Stimulated activated naive B cell treated with anti-CD40 and anti-IgM and Interleukin-4, amounts not matched to agents 10 μg/mL and 1 μg/mL and 100 μg/mL, for 72 hours (primary cell): Measurements from ENCODE around the gene PCDH9.

Experiments used
- ATAC-seq, 2 donors: fragments of 150-1000 bp; cut with Tn5 transposase; replicated peaks; 2 replicates each; pipeline ENCODE4 v1.10.0; 2021; ENCODE audit warnings: moderate library complexity in 1 of 2
- DNase-seq: peaks from one replicate; pipeline ENCODE4 v3.0.0; 2021
- H3K27ac Mint-ChIP-seq: one replicate; pipeline ENCODE4 v1.8.0; 2022; ENCODE audit warnings: mild to moderate bottlenecking, mixed read lengths
- H3K27me3 Mint-ChIP-seq, 2 donors: one replicate each; pipeline ENCODE4 v1.8.0; 2022; ENCODE audit warnings: mixed read lengths in 2 of 2
- H3K36me3 Mint-ChIP-seq, 2 donors: one replicate each; pipeline ENCODE4 v1.8.0; 2022; ENCODE audit warnings: mixed read lengths in 2 of 2, mild to moderate bottlenecking in 1 of 2
- H3K4me1 Mint-ChIP-seq, 2 donors: one replicate each; pipeline ENCODE4 v1.8.0; 2022; ENCODE audit warnings: mixed read lengths in 2 of 2, mild to moderate bottlenecking in 1 of 2
- H3K4me3 Mint-ChIP-seq, 2 donors: one replicate each; pipeline ENCODE4 v1.8.0; 2022; ENCODE audit warnings: mild to moderate bottlenecking in 2 of 2, mixed read lengths in 2 of 2, moderate library complexity in 1 of 2
- H3K9me3 Mint-ChIP-seq, 2 donors: one replicate each; pipeline ENCODE4 v1.8.0; 2022; ENCODE audit warnings: mixed read lengths in 2 of 2, mild to moderate bottlenecking in 1 of 2

The PCDH9 gene

DNA sequence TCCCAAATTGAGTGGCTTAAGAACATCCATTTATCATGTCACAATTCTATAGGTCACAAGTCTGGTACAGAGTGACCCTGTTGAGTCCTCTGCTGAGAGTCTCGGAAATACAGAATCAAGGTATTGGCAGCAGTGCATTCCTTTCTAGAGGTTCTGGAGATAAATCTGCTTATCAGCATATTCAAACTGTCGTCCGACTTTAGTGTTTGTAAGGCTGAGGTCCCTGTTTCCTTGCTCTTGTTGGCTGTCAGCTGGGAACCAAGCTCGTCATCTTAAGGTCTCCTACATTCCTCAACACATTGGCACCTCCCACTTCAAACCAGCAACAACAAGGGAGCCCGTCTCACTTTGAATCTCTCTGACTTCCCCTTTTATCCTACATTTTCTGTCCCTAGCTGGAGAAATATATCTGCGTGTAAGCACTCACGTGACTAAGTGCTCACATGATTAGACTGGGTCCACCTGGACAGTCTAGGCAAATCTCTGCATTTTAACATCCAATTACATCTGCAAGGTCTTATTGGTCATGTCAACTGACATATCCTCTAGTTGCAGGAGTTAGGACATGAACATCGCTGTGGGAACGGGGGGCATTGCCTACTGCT is 886.8 kb downstream of the PCDH9 start:
- no peak overlapping the region for H3K27ac Mint-ChIP-seq
- no peaks in the 10 kb centered on the region for H3K4me1 Mint-ChIP-seq
- H3K27me3 Mint-ChIP-seq = no peaks in the 10 kb centered on the region
- H3K4me3 Mint-ChIP-seq = no peak overlapping the region
- ATAC-seq (no peak), DNase-seq (no peak)
- no peaks in the 10 kb centered on the region for H3K9me3 Mint-ChIP-seq
- H3K36me3 Mint-ChIP-seq = no peaks in the 10 kb centered on the region

DNA sequence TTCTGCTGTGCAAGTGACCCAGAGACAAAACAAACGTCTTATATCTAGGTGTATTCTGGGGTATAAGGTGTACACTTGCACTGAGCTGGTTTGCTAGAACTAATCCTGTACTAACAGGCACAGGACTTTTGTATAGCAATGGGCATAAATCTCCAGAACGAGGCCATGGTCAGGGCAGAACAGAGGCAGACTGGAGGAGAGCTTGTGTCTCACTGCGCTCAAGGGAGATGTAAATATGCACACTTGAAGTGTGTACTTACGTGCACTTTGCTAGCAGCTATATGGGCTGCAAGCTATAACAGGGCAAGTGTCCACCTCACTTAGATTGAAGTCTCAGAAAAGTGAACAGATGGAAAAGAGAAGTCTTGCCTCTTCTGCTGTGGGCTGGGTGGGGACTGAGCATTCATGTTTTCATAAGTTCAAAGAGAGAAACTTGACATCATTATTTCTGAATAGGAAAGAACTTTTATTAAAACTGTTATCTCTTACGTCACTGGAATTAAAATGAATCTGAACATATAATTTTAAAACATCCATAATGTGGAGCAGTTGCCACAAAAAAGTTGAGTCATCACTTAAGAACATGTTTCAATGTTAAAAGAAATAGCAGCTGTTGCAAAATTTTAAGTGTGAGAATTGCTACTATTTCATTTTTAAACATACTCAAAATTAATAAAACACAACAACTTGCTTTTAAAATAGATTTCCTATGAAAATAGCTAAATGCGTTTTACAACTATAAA is 888.3 kb downstream of the PCDH9 start:
- no peaks in the 10 kb centered on the region for H3K9me3 Mint-ChIP-seq
- DNase-seq = no peak
- H3K27me3 Mint-ChIP-seq = no peaks in the 10 kb centered on the region

DNA sequence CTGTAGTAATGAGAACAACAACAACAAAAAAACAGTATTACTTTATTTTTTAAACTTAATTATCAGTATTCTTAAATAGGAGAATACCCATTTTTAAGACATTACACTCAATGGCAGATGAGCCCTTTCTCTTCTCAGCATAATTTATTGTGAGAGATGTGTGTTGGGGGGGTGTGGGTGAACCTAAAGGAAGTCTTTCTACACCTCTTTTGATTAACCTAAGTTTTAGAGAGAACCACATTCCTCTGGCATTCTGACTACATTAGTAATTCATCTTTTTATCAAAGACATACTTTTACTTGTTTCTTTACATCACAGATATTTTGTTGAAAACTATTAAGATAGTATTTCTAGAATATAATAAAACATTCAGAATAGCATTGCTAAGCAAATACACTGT is 890.9 kb downstream of the PCDH9 start:
- Mint-ChIP-seq H3K4me1 (peaks cover 0 to 2% of the 10 kb centered on the region in 2 donors), H3K27ac (no peak overlapping the region), H3K9me3 (no peaks in the 10 kb centered on the region), H3K27me3 (no peaks in the 10 kb centered on the region), H3K4me3 (no peak overlapping the region), H3K36me3 (no peaks in the 10 kb centered on the region)
- ATAC-seq (no peak), DNase-seq (no peak)

More for the DNA sequence above, 888.3 kb downstream of the PCDH9 start:
- H3K36me3 Mint-ChIP-seq = no peaks in the 10 kb centered on the region
- H3K4me1 Mint-ChIP-seq = no peaks in the 10 kb centered on the region
- no peak overlapping the region for H3K4me3 Mint-ChIP-seq
- H3K27ac Mint-ChIP-seq = no peak overlapping the region
- ATAC-seq = no peak

DNA sequence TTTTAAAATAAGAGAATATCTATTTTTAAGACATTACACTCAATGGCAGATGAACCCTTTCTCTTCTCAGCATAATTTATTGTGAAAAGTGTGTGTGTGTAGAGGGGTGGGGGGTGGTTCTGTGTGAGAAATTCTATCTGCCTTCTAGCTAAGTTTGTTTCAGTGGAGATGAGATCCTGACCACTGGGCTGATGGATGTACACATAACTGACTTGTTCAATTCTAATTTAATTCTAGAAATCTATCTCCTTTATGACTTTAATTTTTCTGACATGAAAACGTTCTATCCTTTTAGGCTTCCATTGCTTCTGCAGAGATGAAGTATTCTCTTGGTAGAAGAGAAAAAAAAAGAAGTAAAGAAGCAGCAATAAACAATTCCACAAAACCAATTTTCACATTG is 891.6 kb downstream of the PCDH9 start:
- H3K9me3 Mint-ChIP-seq = no peaks in the 10 kb centered on the region
- ATAC-seq (no peak), DNase-seq (no peak)
- H3K36me3 Mint-ChIP-seq = no peaks in the 10 kb centered on the region
- no peak overlapping the region for H3K27ac Mint-ChIP-seq
- no peak overlapping the region for H3K4me3 Mint-ChIP-seq
- H3K27me3 Mint-ChIP-seq = no peaks in the 10 kb centered on the region
- peaks cover 0 to 2% of the 10 kb centered on the region in 2 donors for H3K4me1 Mint-ChIP-seq

DNA sequence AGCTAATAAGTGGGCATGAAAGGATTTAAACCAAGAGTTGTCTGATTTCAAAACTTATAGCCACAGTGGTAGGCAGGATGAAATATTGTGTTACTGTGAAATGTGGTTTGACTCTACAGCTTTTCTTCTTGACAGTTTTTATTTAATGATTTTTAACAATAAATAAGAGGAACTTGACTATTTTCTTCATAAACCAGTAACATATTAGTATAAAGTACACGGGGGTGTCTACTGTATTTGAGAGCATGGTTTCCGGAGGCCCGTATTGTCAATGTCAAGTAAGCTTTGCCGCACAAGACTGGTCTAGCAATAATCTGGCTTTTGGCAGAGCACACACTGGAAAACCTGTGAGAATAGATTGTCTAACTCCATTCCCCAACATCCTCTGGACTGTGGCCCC is 894.5 kb downstream of the PCDH9 start:
- no peak overlapping the region for H3K4me3 Mint-ChIP-seq
- peaks cover 2 to 5% of the 10 kb centered on the region in 2 donors for H3K4me1 Mint-ChIP-seq
- H3K27ac Mint-ChIP-seq = no peak overlapping the region
- no peak for DNase-seq
- no peaks in the 10 kb centered on the region for H3K9me3 Mint-ChIP-seq
- no peaks in the 10 kb centered on the region for H3K36me3 Mint-ChIP-seq
- H3K27me3 Mint-ChIP-seq = no peaks in the 10 kb centered on the region
- ATAC-seq = no peak

DNA sequence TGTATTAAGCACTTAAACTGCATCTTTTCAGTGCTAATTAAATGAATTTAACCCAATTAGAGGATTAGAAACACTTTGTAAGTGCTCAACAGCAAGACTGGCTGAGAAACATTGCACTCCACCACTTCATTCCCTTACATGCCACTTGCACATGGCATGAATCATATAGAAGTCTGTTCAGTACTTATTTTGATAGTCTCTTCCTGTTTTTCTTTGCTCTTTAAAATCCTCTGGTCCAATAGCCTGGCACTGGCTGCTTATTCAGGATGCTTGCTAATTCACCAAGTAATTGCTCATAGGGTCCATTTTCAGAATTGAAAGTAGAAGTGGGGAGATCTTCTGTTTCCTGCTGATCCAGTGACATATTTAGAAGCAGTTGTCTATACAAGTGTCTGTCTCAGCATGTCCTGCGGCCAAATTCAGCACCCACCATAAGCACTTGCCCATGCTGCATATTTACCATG is 900.1 kb downstream of the PCDH9 start:
- no peaks in the 10 kb centered on the region for H3K36me3 Mint-ChIP-seq
- peak overlapping the region in 1 of 2 donors; percentile 43 for H3K4me3 Mint-ChIP-seq
- peak overlapping the region; percentile 27 for H3K27ac Mint-ChIP-seq
- ATAC-seq (peak; percentile 83 to 89), DNase-seq (no peak)
- no peaks in the 10 kb centered on the region for H3K9me3 Mint-ChIP-seq
- H3K27me3 Mint-ChIP-seq = no peaks in the 10 kb centered on the region
- peaks cover 4 to 18% of the 10 kb centered on the region in 2 donors for H3K4me1 Mint-ChIP-seq

DNA sequence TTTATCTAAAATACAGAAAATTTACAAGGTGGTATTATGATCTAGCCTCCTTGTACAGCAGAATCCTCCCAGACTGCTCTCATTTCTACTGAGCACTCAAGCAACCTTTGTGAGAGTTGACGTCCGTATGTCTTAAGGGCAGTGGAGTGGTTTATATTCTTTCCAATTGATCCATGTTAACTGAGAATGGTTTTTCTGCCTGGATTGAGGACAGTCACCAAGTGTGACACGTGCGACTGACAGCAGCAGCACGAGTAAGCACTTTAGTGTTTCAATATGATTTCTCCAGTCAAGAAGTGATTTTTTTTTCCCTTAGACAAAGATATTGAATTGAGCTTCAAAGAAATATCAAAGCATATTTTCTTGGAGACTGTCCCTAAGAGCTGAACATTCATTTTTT is 901.7 kb downstream of the PCDH9 start:
- Mint-ChIP-seq H3K36me3 (no peaks in the 10 kb centered on the region), H3K9me3 (no peaks in the 10 kb centered on the region), H3K4me1 (peaks cover 4 to 18% of the 10 kb centered on the region in 2 donors), H3K27me3 (no peaks in the 10 kb centered on the region), H3K4me3 (no peak overlapping the region), H3K27ac (no peak overlapping the region)
- ATAC-seq (no peak), DNase-seq (no peak)

DNA sequence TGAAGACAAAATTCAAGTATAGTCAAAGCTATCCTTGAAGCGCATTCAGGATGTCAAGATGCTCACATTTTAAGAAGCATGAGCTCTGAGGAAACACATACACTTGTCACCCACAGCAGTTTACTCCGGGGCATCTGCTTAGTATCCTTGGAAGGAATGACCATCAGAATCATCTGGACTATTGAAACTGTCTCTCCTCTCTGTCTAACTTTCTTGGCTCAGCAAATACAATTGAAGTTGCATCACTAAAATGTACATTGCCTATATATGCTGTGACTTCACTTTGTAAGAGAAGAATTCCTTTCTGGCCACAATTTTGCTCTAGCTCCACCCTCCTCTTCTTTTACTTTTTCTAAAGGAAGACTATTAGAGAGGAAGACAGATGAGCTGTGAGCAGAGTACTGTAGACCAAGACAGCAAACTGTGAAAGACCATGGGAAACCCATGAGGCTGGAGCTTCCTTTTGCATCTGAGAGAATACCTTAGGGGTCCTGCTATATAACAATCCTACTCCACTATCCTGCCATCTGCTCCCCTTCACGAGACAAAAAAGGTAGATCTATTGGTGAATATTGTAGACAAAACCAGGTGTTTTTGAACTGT is 906.3 kb downstream of the PCDH9 start:
- Mint-ChIP-seq H3K27me3 (no peaks in the 10 kb centered on the region), H3K4me1 (no peaks in the 10 kb centered on the region), H3K4me3 (no peak overlapping the region), H3K36me3 (no peaks in the 10 kb centered on the region), H3K27ac (no peak overlapping the region), H3K9me3 (peaks cover 1 to 2% of the 10 kb centered on the region in 2 donors)
- DNase-seq (no peak), ATAC-seq (no peak)

DNA sequence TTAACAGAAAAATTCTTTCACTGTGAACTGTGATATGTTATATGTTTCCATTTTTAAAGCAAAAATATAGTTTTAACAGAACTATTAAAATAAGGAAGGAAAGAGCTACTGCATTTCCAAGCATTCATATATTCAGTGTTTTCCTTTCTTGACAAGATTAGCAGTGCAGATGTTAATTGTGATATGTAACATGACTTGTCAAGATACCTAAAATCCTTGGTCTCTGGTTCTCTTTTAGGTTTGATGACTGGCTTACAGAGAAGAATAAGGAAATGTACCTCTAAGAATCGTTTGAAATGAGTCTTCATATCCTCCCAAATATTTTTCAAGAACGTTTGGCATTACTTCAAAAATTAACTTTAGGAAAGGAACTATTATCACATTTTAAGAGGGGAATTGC is 907.2 kb downstream of the PCDH9 start:
- ATAC-seq (no peak), DNase-seq (no peak)
- H3K9me3 Mint-ChIP-seq = peaks cover 2 to 3% of the 10 kb centered on the region in 2 donors
- no peaks in the 10 kb centered on the region for H3K36me3 Mint-ChIP-seq
- no peak overlapping the region for H3K27ac Mint-ChIP-seq
- H3K4me3 Mint-ChIP-seq = no peak overlapping the region
- H3K27me3 Mint-ChIP-seq = no peaks in the 10 kb centered on the region
- H3K4me1 Mint-ChIP-seq = no peaks in the 10 kb centered on the region

DNA sequence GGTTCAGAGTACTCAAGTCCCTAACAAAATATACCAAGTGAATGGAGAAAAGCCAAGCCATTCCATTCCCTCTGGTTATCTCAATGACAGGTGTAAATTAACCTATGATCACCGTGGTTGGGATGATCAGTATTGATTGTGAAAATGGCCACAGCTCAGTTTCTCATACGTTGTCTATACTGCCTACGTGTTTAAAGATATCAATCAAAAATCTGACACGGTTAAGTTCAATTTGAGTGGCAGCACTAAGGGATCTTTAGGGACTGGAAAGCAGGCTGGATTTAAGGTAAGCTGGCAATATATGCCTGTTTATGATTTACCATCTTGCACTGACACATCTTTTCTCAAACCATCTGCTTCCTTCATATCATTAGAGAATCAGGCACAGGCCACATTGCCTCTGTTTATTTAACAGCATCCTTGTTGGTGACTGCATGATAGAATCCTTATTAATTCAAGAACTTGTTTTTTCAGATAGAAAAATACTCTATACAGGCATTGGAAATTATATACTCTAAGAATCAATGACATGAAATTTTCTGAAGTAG is 907.9 kb downstream of the PCDH9 start:
- DNase-seq (no peak), ATAC-seq (no peak)
- H3K9me3 Mint-ChIP-seq = peaks cover 2 to 3% of the 10 kb centered on the region in 2 donors
- H3K36me3 Mint-ChIP-seq = no peaks in the 10 kb centered on the region
- H3K27me3 Mint-ChIP-seq = no peaks in the 10 kb centered on the region
- H3K4me3 Mint-ChIP-seq = no peak overlapping the region
- no peak overlapping the region for H3K27ac Mint-ChIP-seq
- H3K4me1 Mint-ChIP-seq = no peaks in the 10 kb centered on the region

DNA sequence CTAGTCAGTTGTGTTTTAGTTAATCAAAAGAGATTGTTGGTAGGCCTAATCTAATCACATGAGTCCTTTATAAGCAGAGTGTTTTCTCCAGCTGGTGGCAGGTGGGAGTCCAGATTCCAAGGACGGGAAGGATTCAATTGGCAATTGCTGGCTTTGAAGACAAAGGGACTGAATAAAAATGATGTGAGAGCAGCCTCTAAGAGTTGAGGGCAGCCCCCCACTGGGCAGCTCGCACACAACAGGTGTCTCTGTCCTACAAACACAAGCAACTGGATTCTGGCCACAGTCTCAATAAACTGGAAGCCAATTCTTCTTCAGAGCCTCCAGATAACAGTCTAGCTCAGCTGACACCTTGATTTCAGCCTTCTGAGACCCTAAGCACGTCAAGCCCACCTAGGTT is 915.2 kb downstream of the PCDH9 start:
- H3K9me3 Mint-ChIP-seq = peaks cover 3% of the 10 kb centered on the region in 2 donors
- H3K4me1 Mint-ChIP-seq = peaks cover 1 to 9% of the 10 kb centered on the region in 2 donors
- H3K27ac Mint-ChIP-seq = no peak overlapping the region
- no peaks in the 10 kb centered on the region for H3K27me3 Mint-ChIP-seq
- ATAC-seq (no peak), DNase-seq (no peak)
- no peaks in the 10 kb centered on the region for H3K36me3 Mint-ChIP-seq
- no peak overlapping the region for H3K4me3 Mint-ChIP-seq

DNA sequence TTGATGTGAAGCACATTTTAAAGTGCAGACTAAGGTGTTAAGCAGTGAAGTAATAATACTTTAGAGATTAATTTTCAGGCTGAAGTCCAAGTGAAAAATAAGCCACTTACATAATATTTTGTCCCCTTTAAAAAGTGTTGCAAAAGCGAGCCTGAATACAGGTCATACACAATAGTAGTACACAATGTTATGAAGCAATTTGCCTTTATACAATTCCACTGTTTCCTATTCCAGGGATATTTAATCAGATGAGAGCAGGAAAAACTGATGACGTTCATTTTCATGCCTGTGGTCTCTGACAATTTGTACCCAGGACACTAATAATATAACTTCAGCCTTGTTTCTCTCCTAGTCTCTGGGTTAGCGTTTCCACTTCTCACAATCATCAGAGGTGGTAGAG is 916.7 kb downstream of the PCDH9 start:
- no peak for ATAC-seq
- Mint-ChIP-seq H3K9me3 (peaks cover 0 to 1% of the 10 kb centered on the region in 2 donors), H3K4me3 (no peak overlapping the region), H3K4me1 (peaks cover 1 to 9% of the 10 kb centered on the region in 2 donors), H3K36me3 (no peaks in the 10 kb centered on the region), H3K27me3 (no peaks in the 10 kb centered on the region), H3K27ac (no peak overlapping the region)
- no peak for DNase-seq

DNA sequence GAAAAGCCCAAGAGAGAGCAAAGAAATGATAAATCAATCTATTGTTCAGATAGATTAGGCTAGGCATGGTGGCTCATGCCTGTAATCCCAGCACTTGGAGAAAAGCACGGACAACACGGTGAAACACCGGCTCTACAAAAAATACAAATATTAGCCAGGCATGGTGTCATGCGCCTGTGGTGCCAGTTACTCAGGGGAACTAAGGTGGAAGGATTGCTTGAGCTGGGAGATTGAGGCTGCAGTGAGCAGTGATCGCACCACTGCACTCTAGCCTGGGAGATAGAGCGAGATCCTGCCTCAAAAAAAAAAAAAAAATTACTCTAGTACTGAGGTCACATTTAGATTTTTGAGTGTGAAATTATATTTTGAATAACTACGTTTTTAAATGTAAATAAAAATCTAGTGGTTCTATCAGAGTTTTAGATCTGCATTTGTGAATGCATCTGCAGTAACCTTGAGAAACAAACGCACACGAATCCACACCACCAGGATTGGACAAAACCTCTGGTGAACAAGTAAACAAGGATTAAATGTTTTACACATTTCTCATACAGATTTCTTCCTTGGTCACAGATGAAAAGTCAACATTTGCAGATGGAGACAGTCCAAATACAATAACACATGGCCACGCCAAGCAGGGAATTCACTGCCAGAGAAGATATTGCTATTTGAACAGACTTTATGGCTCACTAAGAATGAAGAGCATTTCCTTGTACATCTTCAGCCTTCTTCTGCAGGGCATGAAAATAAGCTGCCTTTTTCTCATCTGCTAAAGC is 917.6 kb downstream of the PCDH9 start:
- peaks cover 0 to 1% of the 10 kb centered on the region in 2 donors for H3K9me3 Mint-ChIP-seq
- H3K27me3 Mint-ChIP-seq = no peaks in the 10 kb centered on the region
- no peak overlapping the region for H3K27ac Mint-ChIP-seq
- H3K4me1 Mint-ChIP-seq = peaks cover 1 to 9% of the 10 kb centered on the region in 2 donors
- DNase-seq (no peak), ATAC-seq (no peak)
- no peak overlapping the region for H3K4me3 Mint-ChIP-seq
- no peaks in the 10 kb centered on the region for H3K36me3 Mint-ChIP-seq

DNA sequence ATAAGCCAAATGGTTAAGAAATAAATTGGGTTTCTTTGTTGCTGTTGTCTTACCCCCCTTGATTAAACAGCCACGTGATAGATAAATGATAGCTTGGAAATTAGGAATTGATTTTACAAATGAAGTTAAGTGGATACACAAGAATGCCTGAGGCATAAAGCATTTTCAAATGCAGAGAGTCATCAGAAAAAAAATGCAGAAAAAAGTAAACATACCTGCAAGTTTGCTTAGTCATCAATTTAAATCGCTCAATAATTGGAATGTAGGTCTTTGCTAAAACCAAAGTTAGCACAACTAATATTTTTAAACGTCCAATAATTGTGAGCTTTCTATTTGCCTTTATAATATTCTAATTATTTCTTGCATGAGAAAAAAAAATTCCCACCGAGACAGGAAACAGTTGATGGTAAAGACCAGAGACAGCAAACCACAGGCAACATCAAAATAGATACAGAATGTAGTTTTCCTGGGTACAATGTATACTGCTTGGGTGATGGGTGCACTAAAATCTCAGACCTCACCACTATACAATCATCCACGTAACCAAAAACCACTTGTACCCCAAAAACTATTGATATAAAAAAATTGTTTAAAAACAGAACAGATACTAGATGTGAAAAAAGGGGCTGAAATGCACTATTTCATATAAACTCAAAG is 924.0 kb downstream of the PCDH9 start:
- Mint-ChIP-seq H3K27ac (no peak overlapping the region), H3K4me3 (no peak overlapping the region), H3K27me3 (no peaks in the 10 kb centered on the region), H3K9me3 (no peaks in the 10 kb centered on the region), H3K4me1 (peaks cover 11 to 18% of the 10 kb centered on the region in 2 donors), H3K36me3 (no peaks in the 10 kb centered on the region)
- ATAC-seq (no peak), DNase-seq (no peak)
